Stimulated activated CD4-positive, alpha-beta T cell treated with anti-CD3 and anti-CD28 coated beads, Interleukin-1b, Interleukin-23, amount 100 ng/mL, for 24 hours (primary cell): Measurements from ENCODE around the gene C1QTNF3.
"Not testable (repeated sequence)": the region's sequence is repeated elsewhere in the genome, so short reads cannot be mapped to it uniquely, and the experiment has no call there.

Source experiments
- DNase-seq, 4 experiments: peaks; one replicate each; pipeline ENCODE4 v3.0.0-alpha.2; 2020; ENCODE audit warnings: low read depth in 4 of 4, low spot score in 1 of 4

C1QTNF3 gene

DNA sequence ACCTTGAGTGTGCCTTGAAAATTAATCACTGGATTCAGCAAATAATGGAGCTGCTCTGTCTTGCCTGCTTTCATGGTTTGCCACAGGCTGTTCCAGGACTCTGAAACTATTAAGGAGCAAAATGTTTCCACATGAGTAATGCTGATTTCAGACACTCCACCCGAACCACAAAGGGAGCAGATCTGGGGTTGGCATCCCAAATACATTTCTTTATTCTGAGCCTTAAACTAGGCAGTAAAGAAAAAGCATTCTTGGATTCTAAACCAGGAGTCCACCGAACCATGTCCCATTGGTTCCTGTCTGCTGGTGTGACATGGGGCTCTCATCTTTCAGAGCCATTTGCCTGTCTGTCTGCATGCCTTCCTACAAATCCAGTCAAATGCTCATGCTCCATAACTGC is 10.1 kb upstream of the C1QTNF3 start:
- no peak for DNase-seq

DNA sequence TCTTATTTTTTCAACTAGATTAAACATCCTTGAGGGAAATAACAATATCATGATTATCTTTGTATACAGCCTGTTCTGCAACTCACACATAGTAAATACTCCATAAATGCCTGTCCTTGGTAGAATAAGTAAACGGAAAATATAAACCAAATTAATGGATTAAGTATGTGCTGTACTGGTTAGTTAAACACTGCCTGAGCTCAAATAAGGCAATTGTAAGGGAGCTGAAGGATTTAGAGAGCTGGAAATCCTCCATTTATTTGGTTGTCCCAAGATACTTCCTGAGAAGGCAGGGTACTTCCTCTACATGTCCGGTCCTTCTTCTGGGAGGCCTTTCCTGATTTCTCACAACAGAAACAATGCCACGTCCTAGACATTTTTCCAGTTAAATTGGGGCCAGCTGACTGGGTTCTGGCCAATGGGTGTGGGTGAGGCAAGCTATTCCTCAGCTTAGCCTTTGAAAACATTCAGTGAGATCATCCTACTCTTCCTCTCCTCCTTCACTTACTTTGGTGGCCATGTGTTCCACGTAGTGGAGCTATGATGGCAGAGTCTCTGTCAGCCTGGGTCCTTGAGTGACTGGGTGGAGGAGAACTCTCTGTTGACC is 8.5 kb upstream of the C1QTNF3 start:
- no peak for DNase-seq

DNA sequence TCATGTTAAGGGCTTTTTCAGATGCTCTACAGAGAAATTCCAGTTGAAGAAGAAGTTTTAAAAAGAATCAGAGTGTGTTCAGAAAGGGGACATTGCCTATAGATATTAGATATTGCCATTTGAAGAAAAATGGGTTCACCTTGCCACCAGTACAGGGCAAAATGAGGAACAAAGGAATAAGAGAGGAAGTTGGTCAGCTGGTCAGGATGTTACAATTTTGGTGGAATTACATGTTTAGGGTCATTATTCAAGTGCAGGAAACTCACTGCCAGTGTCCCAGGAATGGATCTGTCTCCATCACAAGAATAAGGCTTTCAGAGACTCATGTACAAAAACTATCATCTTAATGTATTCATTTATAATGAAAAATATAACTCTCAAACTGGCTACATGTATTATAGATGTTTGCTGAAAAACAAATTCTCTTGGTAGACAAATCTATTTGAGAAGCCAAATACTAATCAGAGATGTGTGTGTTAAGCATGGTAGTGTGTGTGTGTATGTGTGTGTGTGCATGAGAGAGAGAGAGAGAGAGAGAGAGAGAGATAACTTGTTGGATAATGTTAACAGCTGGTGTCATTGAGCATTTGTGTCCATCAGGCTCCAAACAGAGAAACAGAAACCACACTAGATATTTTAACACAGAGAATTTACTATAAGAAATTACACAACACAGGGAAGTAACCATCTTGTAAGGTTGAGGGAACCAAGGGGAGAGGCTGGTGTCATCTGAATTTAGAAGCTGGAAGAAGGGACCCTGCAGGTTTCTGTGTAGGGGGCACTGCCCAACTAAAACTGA is 5.0 kb upstream of the C1QTNF3 start:
- DNase-seq, result no peak

DNA sequence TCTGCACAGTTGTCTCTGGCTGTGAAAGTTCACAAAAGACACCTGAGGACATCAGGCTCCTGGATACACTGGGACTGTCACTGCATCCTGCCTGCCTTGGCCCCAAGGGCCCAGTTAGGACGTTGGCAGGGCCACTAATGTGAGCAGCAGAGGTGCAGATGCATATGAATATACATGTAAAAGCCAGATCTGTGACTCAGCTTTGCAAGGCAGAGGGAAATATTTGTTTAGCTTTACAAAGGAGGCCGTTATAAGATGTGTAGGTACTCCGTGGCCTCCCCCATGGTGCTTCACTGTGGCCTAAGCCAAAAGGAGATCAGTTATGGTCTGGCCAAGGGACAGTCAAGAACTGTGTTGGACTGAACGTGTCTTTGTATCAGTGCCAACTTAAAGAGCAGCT is 4.1 kb upstream of the C1QTNF3 start:
- DNase-seq, result no peak

DNA sequence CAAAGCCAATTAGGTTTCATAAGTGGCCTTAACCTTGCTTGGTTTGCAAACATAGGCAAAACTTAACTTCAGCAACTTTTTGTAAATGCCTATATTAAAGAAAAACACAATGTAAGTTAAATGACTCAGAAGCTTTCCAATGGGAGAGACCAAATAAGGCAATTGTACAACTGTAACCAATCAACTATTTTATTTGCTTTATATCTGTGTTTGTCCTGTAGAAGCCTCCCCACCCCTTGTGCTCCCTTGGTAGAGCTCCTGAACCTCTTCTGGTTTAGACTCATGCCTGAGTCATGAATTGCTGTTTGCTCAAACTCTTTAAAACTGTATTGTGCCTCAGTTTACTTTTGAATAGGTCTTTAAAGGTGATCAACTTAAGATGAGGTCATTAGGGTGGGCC is 3.0 kb upstream of the C1QTNF3 start:
- DNase-seq, result no peak

DNA sequence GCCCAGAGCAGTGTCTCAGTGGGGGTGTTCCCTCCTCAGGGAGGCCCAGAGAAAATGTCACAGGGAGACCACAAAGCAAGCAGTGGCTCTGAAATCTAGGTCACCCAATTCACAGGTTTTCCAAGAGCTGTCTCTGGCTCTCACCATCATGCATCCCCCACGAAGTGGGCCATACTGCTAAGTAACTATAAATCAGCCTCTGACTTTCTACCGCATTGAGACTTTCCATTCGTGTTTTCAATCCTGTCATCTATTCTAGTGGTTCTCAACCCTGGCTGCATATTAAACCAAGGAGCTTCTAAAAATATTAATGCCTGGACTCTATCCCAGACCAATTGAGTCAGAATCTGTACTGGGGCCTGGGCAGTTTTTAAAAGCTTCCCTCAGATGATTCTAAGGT is 2.0 kb upstream of the C1QTNF3 start:
- DNase-seq, result no peak

DNA sequence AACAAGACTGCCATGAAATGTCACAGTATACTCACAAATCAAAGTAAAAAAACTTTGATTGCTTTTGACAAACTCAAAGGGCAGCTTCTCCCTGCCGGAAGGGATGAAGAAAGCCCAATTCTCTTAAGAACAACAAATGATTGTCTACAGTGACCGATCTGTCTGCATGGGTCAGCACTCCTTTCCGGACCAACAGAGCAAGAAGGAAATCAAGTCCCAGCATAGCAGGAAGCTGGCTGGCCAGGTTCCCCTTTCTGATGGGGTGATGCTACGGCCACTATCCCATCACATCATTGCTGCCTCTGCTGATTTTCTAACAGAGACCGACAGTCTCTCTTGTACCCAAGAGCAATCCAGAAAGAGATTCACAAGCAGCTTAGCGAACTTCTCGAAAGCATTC is 692 bp downstream of the C1QTNF3 start:
- no peak for DNase-seq

DNA sequence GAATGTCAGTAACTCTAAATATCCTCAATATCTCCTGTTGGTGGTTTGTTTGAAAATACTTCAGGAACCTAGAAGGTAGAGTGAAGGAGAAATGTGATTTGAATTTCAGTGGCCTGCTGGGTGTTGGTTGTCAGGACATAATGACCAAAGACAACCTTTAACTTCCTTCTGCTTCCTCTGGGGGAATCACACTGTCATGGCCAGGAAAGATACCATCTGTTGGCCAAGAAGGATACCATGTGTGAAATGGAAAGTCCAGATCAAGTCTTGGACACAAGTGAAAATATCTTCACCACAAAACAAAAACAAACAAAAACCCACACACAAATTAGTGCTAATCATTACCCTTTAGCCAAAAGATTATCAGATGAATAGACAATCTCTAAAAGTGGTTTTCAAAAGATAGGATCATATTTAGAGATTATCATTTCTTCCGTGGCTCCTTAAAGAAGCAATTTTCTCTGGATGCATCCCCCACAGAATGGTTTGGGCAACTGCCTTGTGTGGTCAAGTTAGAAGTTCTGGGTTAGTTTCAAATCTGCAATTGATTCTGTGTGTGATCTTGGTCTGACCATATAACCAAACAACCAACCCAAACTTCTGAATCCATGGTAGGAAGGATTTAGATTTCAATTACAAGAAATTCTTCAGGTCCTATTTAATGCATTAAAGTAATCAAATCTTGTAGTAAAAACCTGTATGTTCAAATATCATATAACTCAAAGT is 1.6 kb downstream of the C1QTNF3 start:
- DNase-seq, result no peak

DNA sequence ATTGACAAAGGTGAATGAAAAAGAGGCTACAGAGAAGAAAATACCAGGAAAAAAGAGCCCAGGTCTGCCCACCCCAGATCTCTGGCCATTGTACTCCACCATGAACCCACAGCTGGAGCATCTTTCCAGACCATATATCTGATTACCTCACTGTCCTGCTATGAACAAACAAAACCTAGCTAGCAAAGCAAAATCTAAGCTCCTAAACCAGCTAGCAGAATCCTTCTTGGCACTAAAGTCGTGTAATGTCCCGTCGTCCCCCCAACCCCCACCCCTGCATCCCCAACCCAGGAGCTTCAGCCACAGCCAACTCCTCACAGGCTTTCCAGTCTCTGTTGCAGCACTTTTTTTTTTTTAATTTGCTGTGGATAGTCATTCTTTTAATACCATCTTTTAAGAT is 2.5 kb downstream of the C1QTNF3 start:
- DNase-seq, result no peak

DNA sequence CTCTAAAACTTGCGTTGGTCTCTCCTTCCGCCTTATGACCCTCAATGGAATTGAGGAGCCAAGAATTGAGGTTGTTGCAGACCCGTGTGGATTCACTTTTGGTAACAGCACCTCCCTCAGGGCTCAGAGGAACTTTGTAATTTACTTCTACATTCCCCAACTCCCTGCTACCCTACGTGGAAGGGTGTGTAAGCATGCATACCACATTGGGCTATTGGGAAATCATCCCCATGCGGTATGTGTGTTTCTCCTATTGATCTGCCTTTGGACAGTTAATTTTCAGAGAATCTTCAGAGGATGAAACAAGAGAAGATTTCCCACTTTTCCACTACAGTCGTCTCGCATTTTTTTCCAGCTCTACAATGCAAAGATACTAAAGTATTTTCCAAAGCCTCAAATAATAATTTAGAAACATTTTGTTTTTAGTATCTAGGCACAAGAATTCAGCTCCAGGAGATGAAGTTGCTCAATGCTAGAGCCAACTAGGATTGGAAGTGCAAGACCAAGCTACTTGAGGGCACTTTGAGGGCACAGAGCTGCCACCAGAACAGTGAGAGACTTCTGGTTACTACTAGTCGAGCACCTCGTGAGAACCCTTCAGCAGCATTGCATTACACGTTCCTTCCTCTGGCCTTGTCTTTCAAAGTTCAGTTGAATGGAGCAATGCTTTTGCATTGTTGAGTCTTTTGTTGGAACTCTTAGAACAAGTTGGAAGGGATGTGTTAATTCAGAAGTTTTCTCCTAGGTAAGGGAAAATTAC is 3.4 kb downstream of the C1QTNF3 start:
- DNase-seq, result no peak

DNA sequence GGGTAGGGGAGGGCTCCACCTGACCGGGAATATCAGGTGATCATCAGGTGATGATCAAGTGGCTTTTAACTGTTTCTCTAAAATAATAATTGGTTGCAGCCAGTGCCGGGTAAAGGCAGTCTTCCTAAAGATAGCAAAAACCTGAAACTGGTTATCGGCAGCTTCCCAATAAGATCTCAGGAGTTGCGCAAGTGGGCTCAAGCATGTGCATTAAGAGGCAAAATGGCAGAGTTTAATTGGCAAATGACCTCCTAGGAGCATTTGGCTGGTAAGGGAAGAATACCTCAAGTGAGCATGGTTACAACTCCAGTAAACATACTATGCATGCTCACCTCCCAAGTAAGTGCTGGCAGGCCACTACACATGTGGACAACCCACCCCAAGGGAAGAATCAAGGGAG is 4.2 kb downstream of the C1QTNF3 start:
- no peak for DNase-seq

DNA sequence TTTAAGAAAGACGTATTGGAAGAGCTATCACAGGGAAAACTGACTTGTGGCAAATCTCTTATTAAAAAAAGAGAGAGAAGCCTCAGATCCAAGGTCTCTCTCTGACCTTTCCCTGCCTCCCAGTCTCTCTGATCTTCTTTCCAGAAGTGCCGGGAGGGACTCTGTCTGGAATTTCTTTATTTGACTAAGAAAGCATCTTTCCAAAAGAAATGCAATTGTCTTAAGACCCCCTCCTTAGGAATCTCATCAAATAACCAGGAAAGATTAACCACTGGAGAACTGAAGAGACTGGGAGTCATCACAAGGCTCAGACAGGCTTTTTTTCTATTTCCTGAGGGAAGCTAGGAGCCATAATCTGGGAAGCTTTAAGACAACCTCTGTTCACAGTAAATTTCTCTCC is 4.6 kb downstream of the C1QTNF3 start:
- no peak for DNase-seq

DNA sequence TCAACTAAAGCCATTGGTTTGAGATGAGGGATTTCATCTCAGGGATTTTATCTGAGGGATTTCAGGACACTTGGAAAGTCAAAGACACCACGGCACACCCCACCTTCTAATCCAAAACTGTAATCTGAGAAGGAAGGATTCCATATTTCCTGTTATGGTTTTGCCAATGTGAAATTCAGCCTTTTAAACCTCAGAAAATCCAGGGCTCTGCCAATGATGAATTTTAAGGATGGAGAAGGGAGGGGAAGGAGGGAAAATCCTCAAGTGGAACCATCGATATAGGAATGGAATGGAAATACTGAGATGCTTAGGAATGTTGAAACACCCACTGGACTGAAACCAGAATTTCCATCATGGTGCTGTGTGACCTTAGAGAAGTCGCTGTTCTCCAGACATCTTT is 5.3 kb downstream of the C1QTNF3 start:
- no peak for DNase-seq

DNA sequence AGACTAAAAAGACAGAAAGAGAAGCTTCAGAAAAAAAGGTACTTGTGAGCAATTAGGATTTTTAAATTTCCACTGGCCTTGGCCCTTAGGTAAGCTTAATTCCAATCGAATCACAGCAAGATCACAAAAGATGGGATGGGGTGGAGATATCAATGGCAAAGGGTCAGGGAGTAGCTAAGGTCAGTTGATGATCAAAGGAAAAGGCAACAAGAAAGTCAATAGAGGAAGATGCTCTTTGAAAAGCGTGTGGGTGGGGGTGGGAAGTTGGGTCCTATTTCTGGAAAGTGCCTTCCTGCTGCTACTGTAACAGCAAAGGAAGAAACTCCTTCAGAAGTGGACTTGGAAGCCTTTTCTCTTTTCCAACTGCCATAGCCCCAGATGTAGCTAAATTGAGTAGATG is 7.3 kb downstream of the C1QTNF3 start:
- no peak for DNase-seq

DNA sequence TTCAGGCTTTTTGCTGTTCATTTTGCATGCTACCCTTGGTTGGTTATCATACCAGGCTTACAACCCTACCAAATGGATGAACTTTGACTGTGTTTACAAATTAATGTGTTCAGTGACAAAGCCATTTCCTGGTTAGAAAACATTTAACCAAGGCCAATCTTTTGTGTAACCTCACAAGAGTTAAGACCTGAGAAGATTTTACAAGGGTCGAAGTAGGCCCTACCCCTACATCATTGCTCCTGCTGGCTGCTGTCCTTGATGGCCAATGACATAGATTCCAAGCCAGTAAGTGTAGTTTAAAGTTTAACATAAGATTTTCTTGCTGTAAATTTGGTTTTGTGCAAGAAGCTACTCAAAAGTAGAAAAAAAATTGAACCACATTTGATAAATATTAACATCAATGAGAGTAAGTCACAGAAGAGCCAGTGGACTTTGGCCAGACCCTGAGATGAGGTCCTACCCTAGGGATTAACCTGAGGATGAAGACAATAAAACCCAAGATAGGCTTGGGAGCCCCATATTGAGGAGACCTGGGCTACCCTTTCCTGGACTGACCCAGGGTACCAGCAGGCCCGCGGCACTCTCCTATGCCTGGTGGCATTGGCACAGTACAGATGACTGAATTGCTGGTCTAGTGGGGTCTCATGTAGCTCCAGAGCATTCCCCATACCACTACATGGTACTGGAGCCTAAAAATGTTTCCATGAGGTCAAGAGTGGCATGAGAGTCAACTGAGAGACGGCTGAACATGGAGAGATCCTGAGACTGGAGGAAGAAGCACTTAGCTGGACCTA is 8.3 kb downstream of the C1QTNF3 start:
- DNase-seq, result no peak

DNA sequence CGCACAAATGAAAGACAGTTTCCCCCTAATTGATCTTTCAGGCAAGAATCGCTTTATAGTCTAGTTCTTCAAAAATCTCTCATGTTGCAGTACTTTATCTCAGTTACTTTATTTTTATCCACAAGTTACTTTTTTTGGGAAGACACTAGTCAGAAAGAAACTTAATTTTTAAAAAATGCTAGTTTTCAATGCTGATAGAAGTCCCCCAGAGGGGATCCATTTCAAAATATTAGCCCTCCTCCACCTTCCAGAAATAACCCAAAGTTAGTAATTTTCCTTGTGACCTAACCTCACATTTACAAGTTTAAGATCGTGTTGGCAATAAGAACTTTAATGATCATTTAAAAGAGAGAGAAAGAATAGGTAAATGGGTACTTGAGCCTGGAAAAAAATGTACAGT is 11.0 kb downstream of the C1QTNF3 start:
- DNase-seq, result no peak

DNA sequence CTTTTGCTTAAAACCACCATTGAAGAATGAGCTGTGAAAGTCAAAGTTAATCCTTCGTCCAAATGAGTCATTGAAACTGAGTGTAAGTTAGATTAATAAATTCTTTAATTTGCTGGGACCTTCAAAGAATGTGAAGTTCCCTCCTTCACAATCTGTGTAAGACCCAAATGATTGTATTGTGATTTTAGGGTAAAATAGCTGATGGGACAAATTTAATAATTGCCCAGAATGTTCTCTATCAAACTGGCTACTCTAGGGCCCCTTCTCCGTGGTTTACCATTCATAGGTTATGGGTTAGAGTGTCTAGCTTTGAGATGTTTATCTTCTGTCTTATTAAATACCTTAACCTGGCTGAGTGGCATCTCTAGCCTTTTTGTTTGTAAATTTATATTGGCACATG is 11.9 kb downstream of the C1QTNF3 start:
- DNase-seq, result no peak

DNA sequence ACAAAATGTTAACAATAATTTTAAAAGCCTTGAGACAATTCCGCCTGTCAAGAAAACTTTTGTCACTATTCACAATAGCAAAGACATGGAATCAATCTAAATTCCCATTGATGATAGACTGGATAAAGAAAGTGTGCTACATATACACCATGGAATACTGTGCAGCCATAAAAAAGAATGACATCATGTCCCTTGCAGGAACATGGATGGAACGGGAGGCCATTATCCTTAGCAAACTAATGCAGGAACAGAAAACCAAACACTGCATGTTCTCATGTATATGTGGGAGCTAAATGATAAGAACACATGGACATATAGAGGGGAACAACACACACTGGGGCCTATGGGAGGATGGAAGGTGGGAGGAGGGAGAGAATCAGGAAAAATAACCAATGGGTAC is 12.4 kb downstream of the C1QTNF3 start:
- DNase-seq, result not testable (repeated sequence)

DNA sequence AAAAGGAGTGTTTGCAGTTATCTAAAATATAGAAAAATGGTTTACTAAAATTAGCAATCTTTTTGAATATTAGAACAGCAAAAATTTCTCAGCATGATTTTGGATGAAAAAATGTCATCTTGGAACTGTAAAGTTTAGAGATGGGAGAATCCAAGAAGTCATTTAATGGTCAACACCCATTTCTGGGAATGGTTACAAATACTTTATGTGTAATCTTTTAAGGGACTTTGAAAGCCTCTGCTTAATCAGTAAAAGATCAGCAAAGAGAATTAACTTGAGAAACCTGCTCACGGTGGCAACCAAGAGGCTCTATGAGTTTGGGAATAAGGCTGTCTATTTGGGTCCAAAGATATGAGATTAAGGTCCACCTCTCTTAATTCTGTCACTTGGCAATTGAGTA is 13.0 kb downstream of the C1QTNF3 start:
- no peak for DNase-seq

DNA sequence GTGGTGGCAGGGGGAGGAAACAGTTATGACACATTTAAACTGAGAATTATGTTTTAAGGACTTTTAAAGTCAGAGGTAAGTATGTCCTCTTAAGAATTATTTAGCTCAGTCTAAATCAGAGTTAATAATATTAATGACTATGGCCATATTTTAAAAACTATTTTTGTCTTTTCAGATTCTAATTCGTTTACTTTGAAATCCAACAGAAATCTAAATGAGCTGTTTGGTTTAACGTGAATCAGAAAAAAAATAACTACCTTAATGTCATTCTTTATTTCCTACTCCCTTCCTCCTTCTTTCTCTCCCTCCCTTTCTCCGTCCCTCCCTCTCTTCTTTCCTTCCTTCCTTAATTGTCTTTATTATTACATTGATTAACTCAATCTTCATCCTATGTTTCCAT is 14.7 kb downstream of the C1QTNF3 start:
- no peak for DNase-seq
